ENCODE measurements around the gene RAB31.
"Not testable (repeated sequence)": the region's sequence is repeated elsewhere in the genome, so short reads cannot be mapped to it uniquely, and the experiment has no call there.

RAB31 gene

GRCh38 chr18:9891515-9891914 is 183.4 kb downstream of the RAB31 start:
- not testable (repeated sequence) for DNase-seq

- DNase-seq: no peak
Observed at GRCh38 chr18:9894454-9895068, 186.5 kb downstream of the RAB31 start.

DNA sequence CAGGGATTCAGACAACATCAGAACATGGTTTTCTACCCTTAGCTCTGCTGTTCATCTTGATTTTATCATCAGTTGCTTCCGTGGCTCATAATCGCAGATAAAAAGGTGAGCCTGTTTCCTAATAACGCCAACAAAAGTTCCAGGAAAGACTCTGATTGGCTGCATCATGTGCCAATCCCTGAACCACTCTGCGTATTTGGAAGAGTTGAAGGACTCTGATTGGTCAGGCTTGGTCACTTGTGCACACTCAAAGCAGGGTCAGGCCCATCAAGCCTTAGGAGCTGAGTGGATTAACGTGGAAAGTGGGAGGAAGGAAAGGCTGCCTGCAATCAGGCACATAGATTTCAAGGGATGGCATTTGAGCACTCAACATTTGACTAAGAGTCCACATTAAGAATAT is 189.0 kb downstream of the RAB31 start:
- DNase-seq: no peak

DNA sequence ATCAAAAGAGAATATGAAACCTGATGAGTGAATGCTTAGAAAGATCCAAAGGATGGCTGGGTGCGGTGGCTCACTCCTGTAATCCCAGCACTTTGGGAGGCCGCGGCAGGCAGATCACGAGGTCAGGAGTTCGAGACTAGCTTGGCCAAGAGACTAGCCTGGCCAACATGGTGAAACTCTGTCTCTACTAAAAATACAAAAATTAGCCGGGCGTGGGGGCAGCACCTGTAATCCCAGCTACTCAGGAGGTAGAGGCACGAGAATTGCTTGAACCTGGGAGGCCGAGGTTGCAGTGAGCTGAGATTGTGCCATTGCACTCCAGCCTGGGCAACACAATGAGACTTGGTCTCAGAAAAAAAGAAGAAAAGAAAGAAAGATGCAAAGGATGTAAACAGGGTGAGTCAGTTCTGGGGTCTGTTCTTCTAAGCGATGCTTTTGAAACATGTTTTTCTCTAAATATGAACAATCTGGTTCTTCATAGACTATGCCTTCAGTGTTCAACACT is 189.7 kb downstream of the RAB31 start:
- DNase-seq: not testable (repeated sequence)

GRCh38 chr18:9898792-9899549 is 190.9 kb downstream of the RAB31 start:
- DNase-seq: peak; percentile 53 to 86 (median 72)

DNA sequence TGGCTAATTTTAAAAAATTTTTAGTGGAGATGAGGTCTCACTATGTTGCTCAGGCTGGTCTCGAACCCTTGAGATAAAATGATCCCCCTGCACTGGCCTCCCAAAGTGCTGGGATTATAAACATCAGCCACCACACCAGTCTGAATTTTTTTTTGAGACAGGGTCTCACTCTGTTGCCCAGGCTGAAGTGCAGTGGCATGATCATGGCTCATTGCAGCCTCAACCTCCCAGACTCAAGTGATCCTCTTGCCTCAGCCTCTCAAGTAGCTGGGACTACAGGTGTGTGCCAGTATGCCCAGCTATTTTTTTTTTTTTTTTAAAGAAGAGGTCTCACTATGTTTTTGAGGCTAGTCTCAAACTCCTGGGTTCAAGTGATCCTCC is 191.4 kb downstream of the RAB31 start:
- not testable (repeated sequence) for DNase-seq

GRCh38 chr18:9900699-9901098 is 192.6 kb downstream of the RAB31 start:
- no peak for DNase-seq

- DNase-seq: peak in 3 of 4 experiments; percentile 36 to 48 (median 42)
Observed at GRCh38 chr18:9901377-9901776, 193.3 kb downstream of the RAB31 start.

DNA sequence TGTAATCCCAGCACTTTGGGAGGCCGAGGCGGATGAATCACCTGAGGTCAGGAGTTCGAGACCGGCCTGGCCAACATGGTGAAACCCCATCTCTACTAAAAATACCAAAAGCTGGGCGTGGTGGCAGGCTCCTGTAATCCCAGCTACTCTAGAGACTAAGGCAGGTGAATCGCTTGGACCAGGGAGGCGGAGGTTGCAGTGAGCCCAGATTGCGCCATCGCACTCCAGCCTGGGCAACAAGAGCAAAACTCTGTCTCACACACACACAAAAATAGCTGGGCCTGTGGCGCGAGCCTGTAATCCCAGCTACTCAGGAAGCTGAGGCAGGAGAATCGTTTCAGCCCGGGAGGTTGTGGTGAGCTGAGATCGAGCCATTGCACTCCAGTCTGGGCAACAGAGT is 194.2 kb downstream of the RAB31 start:
- DNase-seq: not testable (repeated sequence)

- DNase-seq: no peak
Observed at GRCh38 chr18:9902832-9903231, 194.7 kb downstream of the RAB31 start.

DNA sequence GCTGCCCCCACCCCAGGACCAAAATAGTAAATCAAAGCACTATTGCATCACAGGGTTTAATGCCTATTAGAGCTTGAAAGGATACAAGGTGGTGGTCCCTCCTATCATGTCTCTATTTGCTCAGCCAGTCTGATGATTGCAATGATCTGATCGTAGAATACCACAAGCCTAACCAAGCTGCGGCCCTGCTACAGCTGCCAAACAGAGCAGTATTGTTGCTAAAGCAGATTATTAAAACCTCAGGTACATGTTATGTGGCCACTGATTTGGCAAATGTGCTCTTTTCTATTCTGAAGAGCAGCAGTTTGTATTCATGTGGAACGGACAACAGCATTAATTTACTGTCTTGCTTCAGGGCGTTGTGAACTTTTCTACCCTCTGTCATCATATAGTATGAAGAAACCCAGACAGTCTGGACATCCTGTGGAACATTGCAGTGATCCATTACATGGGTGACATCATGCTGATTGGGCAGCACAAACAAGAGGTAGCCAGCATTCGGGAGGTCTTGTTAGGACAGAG is 197.4 kb downstream of the RAB31 start:
- DNase-seq: peak in 2 of 4 experiments; percentile 35 to 52

DNA sequence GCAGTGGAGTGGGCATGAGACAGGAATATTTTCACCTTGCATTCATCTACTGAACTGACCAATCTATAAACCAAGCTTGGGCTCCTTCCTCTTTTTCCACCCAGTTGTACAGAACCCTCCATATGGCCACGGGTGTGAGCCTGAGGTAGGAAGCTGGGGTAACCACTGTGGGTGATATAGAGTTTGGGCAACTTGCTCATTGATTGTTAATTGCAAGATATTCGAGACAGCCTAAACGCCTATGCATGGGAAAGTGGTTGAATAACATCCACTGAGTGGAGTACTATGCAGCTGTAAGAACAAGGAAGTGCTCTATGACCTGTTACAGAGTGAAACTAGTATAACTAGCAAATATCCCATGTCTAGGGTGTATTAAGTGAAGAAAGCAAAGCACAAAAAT is 198.4 kb downstream of the RAB31 start:
- DNase-seq: peak; percentile 15 to 56 (median 51)

GRCh38 chr18:9907867-9908266 is 199.8 kb downstream of the RAB31 start:
- peak in 1 of 4 experiments; percentile 34 for DNase-seq

DNA sequence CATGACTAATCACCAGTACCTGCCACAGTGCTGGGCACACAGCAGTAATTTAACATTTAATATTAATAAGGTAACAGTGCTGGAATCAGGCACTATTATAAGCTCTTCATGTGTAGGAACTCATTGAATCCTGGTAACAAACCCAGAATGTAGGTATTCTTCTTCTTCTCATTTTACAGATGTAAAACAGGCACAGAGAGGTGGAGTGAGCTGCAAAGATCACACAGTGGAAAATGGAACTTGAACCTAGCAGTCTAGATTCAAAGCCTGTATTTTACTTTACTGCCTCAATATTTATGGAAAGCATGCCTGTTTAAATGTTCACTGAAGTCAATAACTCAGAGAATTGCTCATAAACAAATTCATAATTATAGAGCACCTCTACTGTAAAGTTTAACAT is 202.0 kb downstream of the RAB31 start:
- no peak for DNase-seq

DNA sequence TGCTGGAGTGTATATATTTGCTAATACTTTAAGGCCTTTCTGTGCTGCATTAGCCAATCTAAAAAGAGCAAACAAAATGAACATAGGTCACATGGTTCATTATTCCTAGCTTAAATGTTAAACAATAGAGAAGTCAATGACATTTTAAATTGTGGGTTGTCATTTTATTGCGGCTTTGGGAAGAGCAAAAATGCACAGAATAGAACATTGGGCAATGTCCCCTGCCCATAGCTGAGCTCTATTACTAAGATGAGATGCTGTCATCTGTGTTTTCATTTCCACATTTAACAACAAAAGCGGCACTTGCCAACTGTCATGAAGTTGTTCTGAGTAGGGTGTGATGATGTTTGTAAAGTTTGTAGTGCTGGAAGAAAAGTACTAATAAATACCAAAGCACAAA is 202.6 kb downstream of the RAB31 start:
- DNase-seq: peak; percentile 73 to 94 (median 84)

DNA sequence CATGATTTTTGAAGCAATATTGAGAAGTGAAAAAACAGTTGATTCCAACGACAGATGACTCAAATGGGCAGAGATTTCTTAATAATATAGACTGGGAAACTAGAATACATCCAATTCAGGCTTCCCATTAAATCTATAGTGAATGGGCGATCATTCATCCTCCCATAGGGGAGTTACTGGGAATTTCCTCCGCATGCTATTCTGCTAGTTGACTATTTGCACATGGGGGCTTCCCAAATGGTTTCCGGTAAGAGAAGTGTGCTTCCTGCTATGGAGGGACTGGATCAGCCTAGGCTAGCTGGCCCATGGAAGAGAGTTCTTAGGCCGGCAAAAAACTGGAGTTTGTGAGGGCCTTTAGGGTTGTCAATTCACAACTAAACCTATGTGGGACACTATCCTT is 203.1 kb downstream of the RAB31 start:
- DNase-seq: no peak

Measured in suppressor macrophage (primary cell).